Heart left ventricle (tissue), 16 donors: Measurements from ENCODE around the gene TMEM174. TPM values are rescaled to one million over a fixed set of nuclear protein-coding genes. Genes with fewer than 3 reads are reported as not detected.
A peak's percentile ranks its signal among the peaks of the same experiment; 100 is the strongest.

ENCODE experiments used
- ATAC-seq, 4 donors: fragments of 200-7000 bp; cut with Tn5 transposase; one replicate each; pipeline ENCODE4 v1.9.1; 2020 to 2022; ENCODE audit warnings: moderate library complexity in 4 of 4, mild to moderate bottlenecking in 3 of 4, moderate number of reproducible peaks in 1 of 4
- DNase-seq, 5 donors: peaks; one replicate each; pipeline ENCODE4 v3.0.0-alpha.2; 2020
- H3K27ac ChIP-seq, 12 donors: fragments of 200-600 bp; sonication (generic) in 4 of 12; one replicate each; pipeline versions ENCODE4 v1.5.0 to v1.8.0; 2016 to 2022; ENCODE audit warnings: mild to moderate bottlenecking in 2 of 12
- H3K27me3 ChIP-seq, 9 donors: fragments of 200-600 bp; sonication (generic) in 2 of 9; one replicate each; pipeline versions ENCODE4 v1.5.1 to v1.8.0; 2016 to 2022; ENCODE audit warnings: mild to moderate bottlenecking in 3 of 9
- H3K36me3 ChIP-seq, 9 donors: fragments of 200-600 bp; sonication (generic) in 2 of 9; one replicate each; pipeline versions ENCODE4 v1.5.0 to v1.8.0; 2018 to 2022; ENCODE audit warnings: mild to moderate bottlenecking in 2 of 9
- H3K4me1 ChIP-seq, 12 donors: fragments of 200-600 bp; sonication (generic) in 4 of 12; one replicate each; pipeline versions ENCODE4 v1.5.0 to v1.8.0; 2016 to 2022; ENCODE audit warnings: mild to moderate bottlenecking in 3 of 12
- H3K4me3 ChIP-seq, 12 donors: fragments of 200-600 bp; sonication (generic) in 4 of 12; one replicate each; pipeline versions ENCODE4 v1.5.0 to v1.8.0; 2017 to 2022; ENCODE audit warnings: mild to moderate bottlenecking in 9 of 12, moderate library complexity in 4 of 12
- H3K9me3 ChIP-seq, 12 donors: fragments of 200-600 bp; sonication (generic) in 4 of 12; one replicate each; pipeline versions ENCODE4 v1.5.0 to v1.8.0; 2016 to 2022; ENCODE audit warnings: mild to moderate bottlenecking in 1 of 12
- POLR2A ChIP-seq, 2 donors: fragments of 450-650 bp; IDR thresholded peaks; one replicate each; pipeline ENCODE4 v1.6.1; 2017; ENCODE audit warnings: antibody characterized with exemption in 2 of 2, mild to moderate bottlenecking in 2 of 2, moderate library complexity in 2 of 2
- WGBS, 4 donors: extraction: QIAGEN DNeasy Blood & Tissue Kit in 2 of 4; methylation state at CpG; one replicate each; pipeline versions ENCODE4 v1.1.5 to v1.1.7; 2013 to 2018; 5-methylcytosine and 5-hydroxymethylcytosine counted together
- intact Hi-C, 10 donors: fragments of 100-400 bp; cut with DNase I; formaldehyde crosslinking; loops; one replicate each; pipeline versions ENCODE4 v1.11.1 to v1.14.2; 2022
- polyA plus RNA-seq, 2 donors: library from polyadenylated mRNA; stranded (reverse); fragments of 200-250 nt; gene quantifications; one replicate each; pipeline ENCODE4 v1.2.3, GENCODE V29; 2013
- total RNA-seq, 9 donors: library from RNA; depleted of rRNA in 2 of 9; stranded (reverse); fragments of >200 nt in 2 of 9; fragmentation: NEBNext Ultra II Directional in 3 of 9; extraction: Animal tissue kit (Norgen Biotek cat#: 25700) in 3 of 9; gene quantifications; one replicate each; pipeline versions ENCODE4 v1.1.0 to v1.2.4, GENCODE V29; 2016 to 2023
- TF ChIP-seq, protein P1 (sequence below), 12 donors: fragments of 200-600 bp; sonication (generic) in 4 of 12; IDR thresholded peaks; one replicate each; pipeline versions ENCODE4 v1.5.0 to v1.8.0; 2018 to 2022; ENCODE audit warnings: antibody characterized with exemption in 12 of 12, mild to moderate bottlenecking in 5 of 12
- donor health status: ischemic (EF 13 %, LVEDD 7.1; RV severe dilation, severe dysfunction).
- donor health status: healthy with polysubstance abuse.
- donor health status: DM: no; HTN: yes; CAD: no.
- donor health status: DM: no; HTN: no; CAD: no.
- donor health status: ischemic (EF 25% LVEDD 6.9; RV normal size, moderate dysfunction).
- donor health status: ischemic (EF 25% LVEDD 5.7; RV mildly dilated, moderate dysfunction).
- donor health status: healthy.
- donor health status: DM: yes; HTN: yes; CAD: no.
- donor health status: ischemic (EF 35%, LVEDD 5.7; RV mildly dilated, moderate dysfunction).
- donor health status: nonischemic (EF 11% LVEDD 7.7; RV severe dilation, severe dysfunction).
- donor health status: DM: yes; HTN: yes; CAD: no.
- donor health status: PGD.
- donor health status: ischemic (EF 29% LVEDD 5.4; RV normal size, mild dysfunction).
- donor health status: nonischemic (EF 23%, LVEDD 6.1; RV moderate dilation, normal function).

TMEM174 gene
- total and polyA plus RNA-seq, 11 donors, result not detected

DNA sequence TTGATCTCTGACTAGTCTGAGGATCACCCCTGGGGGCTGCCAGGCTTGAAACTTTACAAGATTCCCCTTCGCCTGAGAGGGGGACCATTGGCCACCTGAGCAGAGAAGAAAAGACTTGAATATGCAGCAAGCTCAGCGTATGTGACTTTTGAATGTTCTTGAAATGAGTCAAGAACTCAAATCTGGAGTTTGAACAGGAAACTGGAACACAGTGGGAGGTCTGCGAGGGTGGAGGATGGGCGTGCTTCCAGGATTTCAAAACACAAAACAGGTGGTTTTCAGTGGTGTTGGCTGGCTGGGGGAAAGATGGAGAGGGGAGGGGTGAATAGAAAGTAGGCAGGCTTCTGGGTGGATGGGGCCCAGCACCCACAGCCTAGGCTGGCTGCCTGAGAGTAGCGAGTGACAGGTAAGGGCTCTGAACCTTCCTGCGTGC, 40.6 kb downstream of the TMEM174 start:
- Histone ChIP-seq H3K4me3 (no peak overlapping the region), H3K27ac (no peak overlapping the region), H3K9me3 (peaks cover 0 to 15% (median 4%) of the 10 kb centered on the region in 12 donors), H3K36me3 (no peaks in the 10 kb centered on the region), H3K27me3 (peaks cover 0 to 89% (median 50%) of the 10 kb centered on the region in 9 donors), H3K4me1 (peaks cover 0 to 15% (median 8%) of the 10 kb centered on the region in 12 donors)
- no peak for TF ChIP-seq POLR2A (IDR thresholded peaks at IDR 0.05)
- TF ChIP-seq, protein P1, sequence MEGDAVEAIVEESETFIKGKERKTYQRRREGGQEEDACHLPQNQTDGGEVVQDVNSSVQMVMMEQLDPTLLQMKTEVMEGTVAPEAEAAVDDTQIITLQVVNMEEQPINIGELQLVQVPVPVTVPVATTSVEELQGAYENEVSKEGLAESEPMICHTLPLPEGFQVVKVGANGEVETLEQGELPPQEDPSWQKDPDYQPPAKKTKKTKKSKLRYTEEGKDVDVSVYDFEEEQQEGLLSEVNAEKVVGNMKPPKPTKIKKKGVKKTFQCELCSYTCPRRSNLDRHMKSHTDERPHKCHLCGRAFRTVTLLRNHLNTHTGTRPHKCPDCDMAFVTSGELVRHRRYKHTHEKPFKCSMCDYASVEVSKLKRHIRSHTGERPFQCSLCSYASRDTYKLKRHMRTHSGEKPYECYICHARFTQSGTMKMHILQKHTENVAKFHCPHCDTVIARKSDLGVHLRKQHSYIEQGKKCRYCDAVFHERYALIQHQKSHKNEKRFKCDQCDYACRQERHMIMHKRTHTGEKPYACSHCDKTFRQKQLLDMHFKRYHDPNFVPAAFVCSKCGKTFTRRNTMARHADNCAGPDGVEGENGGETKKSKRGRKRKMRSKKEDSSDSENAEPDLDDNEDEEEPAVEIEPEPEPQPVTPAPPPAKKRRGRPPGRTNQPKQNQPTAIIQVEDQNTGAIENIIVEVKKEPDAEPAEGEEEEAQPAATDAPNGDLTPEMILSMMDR (IDR thresholded peaks at IDR 0.05), result no peak
- DNase-seq (no peak), ATAC-seq (no peak)
- WGBS, 4 donors, result 39 to 54% (median 44%) methylated on average over 6 of the region's 6 CpGs
- intact Hi-C loops, result no loop called here

GRCh38 chr5:73214306-73214705, 41.3 kb downstream of the TMEM174 start:
- TF ChIP-seq POLR2A (IDR thresholded peaks at IDR 0.05), result no peak
- TF ChIP-seq, protein P1 (IDR thresholded peaks at IDR 0.05), result no peak
- ATAC-seq, result no peak
- no peak for DNase-seq
- 32 to 49% (median 34%) methylated on average over 4 of the region's 4 CpGs for WGBS, 4 donors
- Histone ChIP-seq H3K9me3 (peaks cover 0 to 9% (median 4%) of the 10 kb centered on the region in 12 donors), H3K27me3 (peaks cover 3 to 91% (median 58%) of the 10 kb centered on the region in 9 donors), H3K36me3 (no peaks in the 10 kb centered on the region), H3K27ac (no peak overlapping the region), H3K4me1 (peaks cover 0 to 15% (median 8%) of the 10 kb centered on the region in 12 donors), H3K4me3 (no peak overlapping the region)
- intact Hi-C loops, result no loop called here

GRCh38 chr5:73214996-73215395, 42.0 kb downstream of the TMEM174 start:
- intact Hi-C loops, result loop anchor here in 6 of 10 donors (5.0 kb wide), 1 partner anchor 237 kb away; no protein-coding TSS in a partner anchor
- DNase-seq, result no peak
- Histone ChIP-seq H3K36me3 (no peaks in the 10 kb centered on the region), H3K27me3 (peaks cover 7 to 90% (median 63%) of the 10 kb centered on the region in 9 donors), H3K4me3 (no peak overlapping the region), H3K9me3 (peaks cover 0 to 6% (median under 1%) of the 10 kb centered on the region in 12 donors), H3K27ac (no peak overlapping the region), H3K4me1 (peaks cover 0 to 15% (median 8%) of the 10 kb centered on the region in 12 donors)
- ATAC-seq, result no peak
- 18 to 29% (median 23%) methylated on average over 6 of the region's 6 CpGs for WGBS, 4 donors
- TF ChIP-seq, protein P1 (IDR thresholded peaks at IDR 0.05), result no peak
- TF ChIP-seq POLR2A (IDR thresholded peaks at IDR 0.05), result no peak

GRCh38 chr5:73215531-73215890, 42.5 kb downstream of the TMEM174 start:
- Histone ChIP-seq H3K36me3 (no peaks in the 10 kb centered on the region), H3K4me3 (peak overlapping the region in 10 of 12 donors; percentile 24 to 50 (median 42)), H3K27me3 (peaks cover 7 to 94% (median 68%) of the 10 kb centered on the region in 9 donors), H3K27ac (no peak overlapping the region), H3K9me3 (peaks cover 0 to 6% (median 0%) of the 10 kb centered on the region in 12 donors), H3K4me1 (peaks cover 0 to 15% (median 8%) of the 10 kb centered on the region in 12 donors)
- no peak for TF ChIP-seq POLR2A (IDR thresholded peaks at IDR 0.05)
- TF ChIP-seq, protein P1 (IDR thresholded peaks at IDR 0.05), result no peak
- 3 to 7% (median 5%) methylated on average over 10 of the region's 10 CpGs for WGBS, 4 donors
- no peak for DNase-seq
- intact Hi-C loops, result loop anchor here in 6 of 10 donors (5.0 kb wide), 1 partner anchor 237 kb away; no protein-coding TSS in a partner anchor
- peak in 2 of 4 donors; percentile 41 to 47 for ATAC-seq
